Astrocyte (in vitro differentiated cells and primary cell): Measurements from ENCODE around the gene CTSE. TPM values are rescaled to one million over a fixed set of nuclear protein-coding genes. Genes with fewer than 3 reads are reported as not detected.

Experiments
- DNase-seq: peaks from one replicate; pipeline ENCODE4 v3.0.0-alpha.2; 2010; ENCODE audit warnings: low read depth
- FAIRE-seq: peaks from 2 replicates; lab custom pipeline; 2011; peaks lifted over from hg19 to GRCh38; lab: Jason Lieb, UNC
- H2AFZ ChIP-seq: 2 replicates; pipeline ENCODE4 v1.6.0; 2012; ENCODE audit warnings: low read depth, low read length, inconsistent platforms
- H3K27ac ChIP-seq: 2 replicates; pipeline ENCODE4 v1.5.1; 2011; ENCODE audit warnings: low read depth, low read length, inconsistent platforms
- H3K27me3 ChIP-seq: 2 replicates; pipeline ENCODE4 v1.6.0; 2011; ENCODE audit warnings: low read length, inconsistent platforms; ENCODE audit not compliant: insufficient read depth
- H3K36me3 ChIP-seq: 2 replicates; pipeline ENCODE4 v1.5.1; 2011; ENCODE audit warnings: low read length, inconsistent platforms; ENCODE audit not compliant: insufficient read depth
- H3K4me1 ChIP-seq: 2 replicates; pipeline ENCODE4 v1.5.1; 2011; ENCODE audit warnings: low read length, inconsistent platforms; ENCODE audit not compliant: insufficient read depth
- H3K4me2 ChIP-seq: 2 replicates; pipeline ENCODE4 v1.6.0; 2012; ENCODE audit warnings: low read length, inconsistent platforms
- H3K4me3 ChIP-seq: 2 replicates; pipeline ENCODE4 v1.5.1; 2011; ENCODE audit warnings: low read depth, mild to moderate bottlenecking, low read length, inconsistent platforms; ENCODE audit not compliant: insufficient read depth
- H3K79me2 ChIP-seq: 2 replicates; pipeline ENCODE4 v1.6.0; 2012; ENCODE audit warnings: mild to moderate bottlenecking, low read length, inconsistent platforms; ENCODE audit not compliant: insufficient read depth
- H3K9ac ChIP-seq: 2 replicates; pipeline ENCODE4 v1.6.0; 2012; ENCODE audit warnings: mild to moderate bottlenecking, low read length, inconsistent platforms
- H3K9me3 ChIP-seq: 2 replicates; pipeline ENCODE4 v1.5.1; 2012; ENCODE audit warnings: low read depth, mild to moderate bottlenecking, low read length, inconsistent platforms; ENCODE audit not compliant: insufficient read depth
- H4K20me1 ChIP-seq: 2 replicates; pipeline ENCODE4 v1.6.0; 2012; ENCODE audit warnings: low read length, inconsistent platforms; ENCODE audit not compliant: insufficient read depth
- H3K27ac Mint-ChIP-seq: one replicate; pipeline ENCODE4 v1.8.0; 2021; ENCODE audit warnings: mild to moderate bottlenecking, mixed read lengths; ENCODE audit not compliant: unreplicated experiment
- H3K27me3 Mint-ChIP-seq: one replicate; pipeline ENCODE4 v1.8.0; 2021; ENCODE audit warnings: low read depth, mixed read lengths; ENCODE audit not compliant: unreplicated experiment
- H3K36me3 Mint-ChIP-seq: one replicate; pipeline ENCODE4 v1.8.0; 2021; ENCODE audit warnings: low read depth, mixed read lengths; ENCODE audit not compliant: unreplicated experiment
- H3K4me1 Mint-ChIP-seq: one replicate; pipeline ENCODE4 v1.8.0; 2021; ENCODE audit warnings: low read depth, mixed read lengths; ENCODE audit not compliant: unreplicated experiment
- H3K4me3 Mint-ChIP-seq: one replicate; pipeline ENCODE4 v1.8.0; 2021; ENCODE audit warnings: mild to moderate bottlenecking, moderate library complexity, mixed read lengths; ENCODE audit not compliant: unreplicated experiment
- H3K9me3 Mint-ChIP-seq: one replicate; pipeline ENCODE4 v1.8.0; 2021; ENCODE audit warnings: mild to moderate bottlenecking, mixed read lengths; ENCODE audit not compliant: unreplicated experiment
- EZH2 ChIP-seq: IDR thresholded peaks from 2 replicates; pipeline ENCODE4 v1.6.1; 2012; ENCODE audit warnings: mild to moderate bottlenecking, low read length, inconsistent platforms; ENCODE audit not compliant: insufficient read depth
- total RNA-seq: library from RNA; stranded (reverse); gene quantifications from 2 replicates; pipeline ENCODE4 v1.2.1, GENCODE V29; 2021
- TF ChIP-seq, protein P1 (sequence below): IDR thresholded peaks from 2 replicates; pipeline ENCODE4 v1.5.1; 2011; ENCODE audit warnings: low read depth, mild to moderate bottlenecking, inconsistent platforms, low read length, moderate library complexity; ENCODE audit not compliant: insufficient read depth

CTSE gene
- total RNA-seq, 1 donor from 2014 or later = not detected

DNA sequence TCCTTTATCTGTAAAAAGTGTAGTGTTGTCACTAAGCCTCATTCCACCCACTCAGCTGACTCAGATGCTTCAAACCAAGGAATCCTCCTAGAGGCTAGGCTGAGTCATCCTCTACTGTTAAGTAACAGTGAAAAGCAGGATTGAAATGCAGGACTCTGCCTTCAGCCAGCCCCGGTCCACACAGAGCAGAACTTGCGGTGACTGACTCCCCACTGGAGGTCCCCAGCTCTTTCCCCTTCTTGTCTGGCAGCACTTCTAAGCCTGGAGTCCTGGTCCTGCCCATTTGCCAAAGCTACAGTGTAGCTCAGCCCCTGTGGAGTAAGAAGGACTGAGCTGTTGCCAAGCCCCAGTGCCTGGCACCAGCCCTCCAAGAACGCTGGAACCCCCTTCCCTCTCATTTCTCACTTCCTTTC lies 22.2 kb downstream of the CTSE start:
- H3K36me3 ChIP-seq = no peaks in the 10 kb centered on the region
- no peaks in the 10 kb centered on the region for H3K27me3 ChIP-seq
- peak overlapping the region; percentile 96 for H3K27ac ChIP-seq
- H3K9ac ChIP-seq = peak overlapping the region; percentile 65
- H3K27me3 Mint-ChIP-seq = peaks cover 4% of the 10 kb centered on the region
- H3K4me2 ChIP-seq = peak overlapping the region; percentile 85
- H3K36me3 Mint-ChIP-seq = peaks cover 6% of the 10 kb centered on the region
- peaks cover 36% of the 10 kb centered on the region for H3K4me1 ChIP-seq
- peak overlapping the region; percentile 71 for H3K27ac Mint-ChIP-seq
- H3K4me3 Mint-ChIP-seq = peak overlapping the region; percentile 76
- FAIRE-seq (no peak), DNase-seq (peak; percentile 98)
- no peaks in the 10 kb centered on the region for H3K9me3 ChIP-seq
- peak overlapping the region; percentile 22 for H2AFZ ChIP-seq
- peaks cover 22% of the 10 kb centered on the region for H3K79me2 ChIP-seq
- TF ChIP-seq, protein P1, sequence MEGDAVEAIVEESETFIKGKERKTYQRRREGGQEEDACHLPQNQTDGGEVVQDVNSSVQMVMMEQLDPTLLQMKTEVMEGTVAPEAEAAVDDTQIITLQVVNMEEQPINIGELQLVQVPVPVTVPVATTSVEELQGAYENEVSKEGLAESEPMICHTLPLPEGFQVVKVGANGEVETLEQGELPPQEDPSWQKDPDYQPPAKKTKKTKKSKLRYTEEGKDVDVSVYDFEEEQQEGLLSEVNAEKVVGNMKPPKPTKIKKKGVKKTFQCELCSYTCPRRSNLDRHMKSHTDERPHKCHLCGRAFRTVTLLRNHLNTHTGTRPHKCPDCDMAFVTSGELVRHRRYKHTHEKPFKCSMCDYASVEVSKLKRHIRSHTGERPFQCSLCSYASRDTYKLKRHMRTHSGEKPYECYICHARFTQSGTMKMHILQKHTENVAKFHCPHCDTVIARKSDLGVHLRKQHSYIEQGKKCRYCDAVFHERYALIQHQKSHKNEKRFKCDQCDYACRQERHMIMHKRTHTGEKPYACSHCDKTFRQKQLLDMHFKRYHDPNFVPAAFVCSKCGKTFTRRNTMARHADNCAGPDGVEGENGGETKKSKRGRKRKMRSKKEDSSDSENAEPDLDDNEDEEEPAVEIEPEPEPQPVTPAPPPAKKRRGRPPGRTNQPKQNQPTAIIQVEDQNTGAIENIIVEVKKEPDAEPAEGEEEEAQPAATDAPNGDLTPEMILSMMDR = no peak
- no peak for TF ChIP-seq EZH2
- H3K4me3 ChIP-seq = peak overlapping the region; percentile 45
- peaks cover 60% of the 10 kb centered on the region for H3K4me1 Mint-ChIP-seq
- peaks cover 4% of the 10 kb centered on the region for H3K9me3 Mint-ChIP-seq
- H4K20me1 ChIP-seq = peaks cover 9% of the 10 kb centered on the region

DNA sequence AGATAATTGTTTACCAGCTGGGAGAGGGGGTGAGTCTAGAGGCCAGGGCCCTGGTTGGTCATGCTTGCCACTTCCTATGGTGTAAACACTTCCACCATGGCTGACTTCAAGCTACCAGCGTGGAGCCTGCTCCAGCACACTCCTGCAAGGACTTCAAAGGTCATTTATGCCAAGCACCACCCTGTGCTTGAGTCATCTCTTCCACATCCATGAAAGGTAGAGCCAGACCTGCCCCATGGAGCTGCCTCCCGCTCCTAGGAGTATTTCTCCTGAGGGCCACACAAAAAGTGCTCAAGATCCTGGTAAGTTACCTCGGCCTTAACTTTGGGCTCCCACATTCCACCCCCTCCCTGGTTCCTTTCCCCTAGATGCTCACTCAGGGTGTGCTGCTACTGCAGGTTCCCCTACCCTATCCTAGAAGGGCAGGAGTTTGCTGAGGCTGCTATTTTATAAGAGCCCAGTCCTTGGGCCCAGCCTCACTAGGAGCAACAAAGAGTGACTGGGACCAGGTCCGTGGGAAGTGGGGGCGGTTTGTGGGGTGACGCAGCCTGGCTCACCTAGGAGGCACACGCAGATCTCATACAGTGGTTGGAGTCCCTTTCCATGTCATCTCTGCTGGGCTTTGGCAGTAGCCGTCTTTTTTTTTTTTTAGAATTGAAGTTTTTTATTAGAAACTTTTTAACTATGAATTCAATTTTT lies 22.9 kb downstream of the CTSE start:
- Histone ChIP-seq H3K36me3 (no peaks in the 10 kb centered on the region), H3K4me3 (peak overlapping the region; percentile 46), H4K20me1 (peaks cover 9% of the 10 kb centered on the region), H3K79me2 (peaks cover 22% of the 10 kb centered on the region), H3K4me1 (peaks cover 36% of the 10 kb centered on the region), H3K9me3 (no peaks in the 10 kb centered on the region), H2AFZ (peak overlapping the region; percentile 29), H3K9ac (peak overlapping the region; percentile 79), H3K27me3 (no peaks in the 10 kb centered on the region), H3K27ac (peak overlapping the region; percentile 96), H3K4me2 (peak overlapping the region; percentile 85)
- TF ChIP-seq, protein P1 = no peak
- no peak for TF ChIP-seq EZH2
- FAIRE-seq (no peak), DNase-seq (peak; percentile 73)
- Mint-ChIP-seq H3K27ac (peak overlapping the region; percentile 79), H3K9me3 (peaks cover 4% of the 10 kb centered on the region), H3K4me1 (peaks cover 60% of the 10 kb centered on the region), H3K27me3 (no peaks in the 10 kb centered on the region), H3K36me3 (peaks cover 8% of the 10 kb centered on the region), H3K4me3 (no peak overlapping the region)
